ENCODE measurements around the gene HLA-DPB1. TPM values are rescaled to one million over a fixed set of nuclear protein-coding genes. Genes with fewer than 3 reads are reported as not detected.

The HLA-DPB1 gene
- total and polyA plus RNA-seq, 9 of the 15 experiments (the other 6 are each of a cell fraction or from before 2014, with no cell fraction given) = 0.07 to 1.2 (median 0.51) TPM

- TF ChIP-seq ARID4B (CRISPR knock-in tag; IDR thresholded peaks at IDR 0.05) (no peak), DNMT1 (IDR thresholded peaks at IDR 0.05) (no peak), ZNF717 (CRISPR knock-in tag; IDR thresholded peaks at IDR 0.05) (no peak), PRDM10 (IDR thresholded peaks at IDR 0.05; ENCODE audit: partially characterized antibody) (no peak), ZNF609 (CRISPR knock-in tag; IDR thresholded peaks at IDR 0.05; ENCODE audit: borderline replicate concordance) (no peak), BHLHE40 (IDR thresholded peaks at IDR 0.05; ENCODE audit: low read length) (no peak), ZNF764 (CRISPR knock-in tag; IDR thresholded peaks at IDR 0.05; ENCODE audit: low read depth) (no peak)
Measured at GRCh38 chr6:33082702-33083101, 6.9 kb downstream of the HLA-DPB1 start (continued).

Data from K562 (cell line).